Thyroid gland (tissue), 4 donors: ENCODE data around the gene SLC8A2.

Source experiments
- POLR2A ChIP-seq, 2 donors: fragments of 450-650 bp; IDR thresholded peaks; one replicate each; pipeline ENCODE4 v1.6.1; 2017; ENCODE audit warnings: antibody characterized with exemption in 2 of 2, mild to moderate bottlenecking in 2 of 2, moderate library complexity in 1 of 2
- TF ChIP-seq, protein P1 (sequence below), 6 experiments: fragments of 200-600 bp in 3 of 6; fragments of 450-650 bp in 3 of 6; sonication (generic) in 3 of 6; IDR thresholded peaks; one replicate each; pipeline ENCODE4 v1.5.1; 2016 to 2019; ENCODE audit warnings: antibody characterized with exemption in 6 of 6, mild to moderate bottlenecking in 2 of 6, inconsistent platforms in 1 of 6, moderate library complexity in 1 of 6

DNA sequence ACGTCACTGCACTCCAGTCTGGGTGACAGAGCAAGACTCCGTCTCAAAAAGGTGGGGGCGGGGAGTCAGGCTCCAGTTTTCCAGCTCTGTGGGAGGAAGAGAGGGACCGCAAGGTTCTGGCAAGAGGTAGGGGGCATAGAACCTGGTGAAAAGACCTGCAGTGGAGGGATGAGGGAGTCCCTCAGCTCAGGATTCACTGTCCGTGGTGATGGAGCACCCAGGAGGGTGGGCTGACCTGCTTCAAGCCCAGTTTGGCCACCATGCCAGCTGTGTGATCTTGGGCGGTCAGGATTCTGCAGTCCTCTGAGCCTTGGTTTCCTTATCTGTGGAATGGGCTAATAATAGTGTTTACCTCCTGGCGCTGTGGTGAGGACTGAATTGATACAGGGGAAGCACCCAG, 21.2 kb downstream of the SLC8A2 start:
- TF ChIP-seq, protein P1, sequence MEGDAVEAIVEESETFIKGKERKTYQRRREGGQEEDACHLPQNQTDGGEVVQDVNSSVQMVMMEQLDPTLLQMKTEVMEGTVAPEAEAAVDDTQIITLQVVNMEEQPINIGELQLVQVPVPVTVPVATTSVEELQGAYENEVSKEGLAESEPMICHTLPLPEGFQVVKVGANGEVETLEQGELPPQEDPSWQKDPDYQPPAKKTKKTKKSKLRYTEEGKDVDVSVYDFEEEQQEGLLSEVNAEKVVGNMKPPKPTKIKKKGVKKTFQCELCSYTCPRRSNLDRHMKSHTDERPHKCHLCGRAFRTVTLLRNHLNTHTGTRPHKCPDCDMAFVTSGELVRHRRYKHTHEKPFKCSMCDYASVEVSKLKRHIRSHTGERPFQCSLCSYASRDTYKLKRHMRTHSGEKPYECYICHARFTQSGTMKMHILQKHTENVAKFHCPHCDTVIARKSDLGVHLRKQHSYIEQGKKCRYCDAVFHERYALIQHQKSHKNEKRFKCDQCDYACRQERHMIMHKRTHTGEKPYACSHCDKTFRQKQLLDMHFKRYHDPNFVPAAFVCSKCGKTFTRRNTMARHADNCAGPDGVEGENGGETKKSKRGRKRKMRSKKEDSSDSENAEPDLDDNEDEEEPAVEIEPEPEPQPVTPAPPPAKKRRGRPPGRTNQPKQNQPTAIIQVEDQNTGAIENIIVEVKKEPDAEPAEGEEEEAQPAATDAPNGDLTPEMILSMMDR (IDR thresholded peaks at IDR 0.05) = no peak
- no peak for TF ChIP-seq POLR2A (IDR thresholded peaks at IDR 0.05)
